ENCODE results near the gene MAP3K7.

GRCh38 chr6:90572856-90573255, 14.0 kb downstream of the MAP3K7 start:
- TF ChIP-seq CTCF (conservative IDR thresholded peaks at IDR 0.05; ENCODE audit: low read depth, low read length) = no peak
- no peak for TF ChIP-seq ELK1 (IDR thresholded peaks at IDR 0.05; ENCODE audit: borderline replicate concordance, low read depth, low read length)
- TF ChIP-seq SMC3 (IDR thresholded peaks at IDR 0.05; ENCODE audit: low read depth, low read length) = no peak
- no peak for TF ChIP-seq POLR2A (IDR thresholded peaks at IDR 0.05; ENCODE audit: low read depth, low read length)
- TF ChIP-seq CHD1 (IDR thresholded peaks at IDR 0.05; ENCODE audit: low read depth, low read length) = no peak
- TF ChIP-seq RAD21 (IDR thresholded peaks at IDR 0.05; ENCODE audit: low read length) = no peak
